H1 (cell line): ENCODE data around the gene ZNF212. TPM values are rescaled to one million over a fixed set of nuclear protein-coding genes. Genes with fewer than 3 reads are reported as not detected.

Experiments used
- RNF2 ChIP-seq: fragments of 200-900, 300-1000 bp; sonication (generic); IDR thresholded peaks from 2 replicates; pipeline ENCODE4 v1.7.1; 2016; ENCODE audit warnings: borderline replicate concordance, low read depth, mild to moderate bottlenecking, antibody characterized with exemption, low read length; ENCODE audit not compliant: poor library complexity, severe bottlenecking; ENCODE audit errors: missing control alignments
- polyA plus RNA-seq, 7 experiments: library from polyadenylated mRNA; depleted of rRNA in 3 of 7; stranded (reverse) in 5 of 7; unstranded in 2 of 7; fragments of >200 nt in 5 of 7; fragments of 200-250 nt in 2 of 7; gene quantifications; 1 replicate in 5 of 7; 2 replicates in 1 of 7; 4 replicates in 1 of 7; pipeline versions ENCODE4 v1.2.1 to v1.2.3, GENCODE V29; 2011 to 2013; ENCODE audit warnings: missing spikeins in 2 of 7, mixed read lengths in 2 of 7
- total RNA-seq: library from RNA; stranded (reverse); fragmentation: NEBNext Ultra II Directional; extraction: Animal tissue kit (Norgen Biotek cat#: 25700); gene quantifications from 2 replicates; pipeline ENCODE4 v1.2.1, GENCODE V29; 2021
- TF ChIP-seq, protein P1 (sequence below), 3 experiments: IDR thresholded peaks; 1 replicate in 2 of 3; 2 replicates in 1 of 3; pipeline versions ENCODE4 v1.5.1 to v1.6.1; 2011; ENCODE audit warnings: low read length in 3 of 3, mild to moderate bottlenecking in 3 of 3, inconsistent platforms in 2 of 3, low read depth in 1 of 3, moderate library complexity in 1 of 3; ENCODE audit not compliant: insufficient read depth in 1 of 3; ENCODE audit errors: control extremely low read depth in 1 of 3

Gene ZNF212
- total and polyA plus RNA-seq, 2 of the 8 experiments (the other 6 are each of a cell fraction or from before 2014, with no cell fraction given) = 6.7 to 19.3 TPM

DNA sequence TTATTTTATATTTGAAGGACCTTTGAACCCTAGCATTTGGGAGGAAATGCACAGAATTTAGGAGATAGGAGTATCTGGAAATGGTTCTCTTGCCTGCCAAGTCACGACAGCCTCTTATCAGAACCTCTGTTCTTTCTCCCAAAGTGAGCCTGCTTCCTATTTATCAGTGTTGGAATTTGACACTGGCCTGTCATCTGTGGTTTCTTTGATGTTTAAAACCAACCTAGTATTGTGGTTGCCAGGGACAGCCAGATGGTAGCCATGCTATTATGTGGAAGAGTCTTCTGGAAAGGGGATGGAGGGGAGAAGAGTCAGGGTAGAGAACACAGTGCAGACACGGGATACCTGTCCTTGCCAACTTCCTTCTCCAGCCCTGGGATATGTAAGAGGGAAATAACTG is 23.0 kb upstream of the ZNF212 start (continued):
- no peak for TF ChIP-seq RNF2
- TF ChIP-seq, protein P1, sequence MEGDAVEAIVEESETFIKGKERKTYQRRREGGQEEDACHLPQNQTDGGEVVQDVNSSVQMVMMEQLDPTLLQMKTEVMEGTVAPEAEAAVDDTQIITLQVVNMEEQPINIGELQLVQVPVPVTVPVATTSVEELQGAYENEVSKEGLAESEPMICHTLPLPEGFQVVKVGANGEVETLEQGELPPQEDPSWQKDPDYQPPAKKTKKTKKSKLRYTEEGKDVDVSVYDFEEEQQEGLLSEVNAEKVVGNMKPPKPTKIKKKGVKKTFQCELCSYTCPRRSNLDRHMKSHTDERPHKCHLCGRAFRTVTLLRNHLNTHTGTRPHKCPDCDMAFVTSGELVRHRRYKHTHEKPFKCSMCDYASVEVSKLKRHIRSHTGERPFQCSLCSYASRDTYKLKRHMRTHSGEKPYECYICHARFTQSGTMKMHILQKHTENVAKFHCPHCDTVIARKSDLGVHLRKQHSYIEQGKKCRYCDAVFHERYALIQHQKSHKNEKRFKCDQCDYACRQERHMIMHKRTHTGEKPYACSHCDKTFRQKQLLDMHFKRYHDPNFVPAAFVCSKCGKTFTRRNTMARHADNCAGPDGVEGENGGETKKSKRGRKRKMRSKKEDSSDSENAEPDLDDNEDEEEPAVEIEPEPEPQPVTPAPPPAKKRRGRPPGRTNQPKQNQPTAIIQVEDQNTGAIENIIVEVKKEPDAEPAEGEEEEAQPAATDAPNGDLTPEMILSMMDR (IDR thresholded peaks at IDR 0.05; ENCODE audit: control extremely low read depth in 1 of 3, insufficient read depth in 1 of 3, low read depth in 1 of 3, low read length in 3 of 3) = no peak
